Stimulated activated CD4-positive, alpha-beta T cell treated with anti-CD3 and anti-CD28 coated beads, TNF-alpha, amount 100 ng/mL, for 24 hours (primary cell): ENCODE measurements around the gene LIPT1.
A peak's percentile ranks its signal among the peaks of the same experiment; 100 is the strongest.
"Not testable (repeated sequence)": the region's sequence is repeated elsewhere in the genome, so short reads cannot be mapped to it uniquely, and the experiment has no call there.

Experiments
- DNase-seq, 3 experiments: peaks; one replicate each; pipeline ENCODE4 v3.0.0-alpha.2; 2020; ENCODE audit warnings: low read depth in 3 of 3

LIPT1 gene

GRCh38 chr2:99171377-99172140, 16.8 kb downstream of the LIPT1 start:
- no peak for DNase-seq

DNA sequence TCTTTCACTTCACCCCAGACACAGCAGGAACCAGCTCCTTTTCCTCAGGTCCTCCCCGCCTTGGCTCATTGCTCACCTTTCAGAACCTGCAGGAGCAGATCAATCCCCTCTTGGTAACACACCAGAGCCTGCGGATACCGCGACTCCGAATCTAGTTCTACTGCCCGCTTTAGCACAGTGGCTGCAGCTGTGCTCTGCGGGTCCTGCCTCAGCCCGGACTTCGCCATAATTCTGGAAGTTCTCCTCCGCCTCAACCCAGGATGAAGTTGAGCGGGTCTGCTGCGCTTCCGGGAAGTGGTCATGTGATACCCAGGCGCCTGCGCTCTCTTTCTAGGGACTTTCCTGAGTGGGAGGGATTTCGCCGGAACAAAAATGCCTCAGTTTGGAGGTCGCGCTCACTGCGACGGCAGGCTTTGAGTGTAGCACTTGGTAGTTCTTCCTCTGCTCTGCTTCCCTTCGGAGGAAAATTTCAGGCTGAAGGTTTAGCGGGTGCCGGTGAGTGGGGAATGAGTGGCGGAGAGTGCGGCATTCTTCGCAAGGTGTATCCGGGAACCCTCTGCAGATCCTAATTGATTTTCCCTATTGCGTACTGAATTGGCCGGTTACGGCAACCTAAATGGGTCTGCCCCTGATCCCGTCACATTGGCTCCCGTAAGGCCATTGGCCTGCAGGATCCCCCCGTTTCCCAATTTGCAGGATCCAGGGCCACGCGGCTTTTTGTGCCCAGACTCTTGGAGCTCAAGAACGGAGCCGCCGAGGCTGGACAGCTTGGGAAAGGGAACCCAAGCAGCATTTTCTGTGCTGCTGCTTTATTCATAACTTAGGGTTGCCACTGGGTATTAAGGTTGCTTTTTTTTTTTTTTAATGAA, 26.2 kb downstream of the LIPT1 start, which contains the start of the genes MITD1 and MRPL30:
Gene MITD1, minus strand, starts transcription at position 304 of the 869 bp plus-strand sequence. Its CDS starts 77 bp downstream, at position 227.
Gene MRPL30, plus strand, starts transcription at position 430 of the 869 bp plus-strand sequence. CDS start 5,020 bp downstream, outside the sequence.
- DNase-seq, result peak; percentile 77 to 84 (median 82)

DNA sequence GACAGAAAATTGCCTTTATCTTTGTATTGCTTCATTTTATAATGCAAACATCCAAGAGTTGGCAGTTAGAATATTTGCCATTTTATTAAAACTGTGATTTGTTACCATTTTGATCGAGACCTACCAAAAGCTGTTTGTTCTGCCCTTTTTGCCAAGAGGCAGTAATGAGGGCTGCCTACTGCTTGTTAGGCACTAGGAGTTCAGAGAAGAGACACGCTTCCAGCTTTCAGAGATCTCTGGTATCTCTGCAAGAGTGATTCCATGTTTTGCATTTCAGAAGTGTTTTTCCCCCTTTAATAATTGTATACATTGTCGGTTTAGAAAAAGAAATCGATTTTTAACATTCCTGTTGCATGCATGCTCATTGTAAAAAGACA, 26.8 kb downstream of the LIPT1 start:
- no peak for DNase-seq

- no peak for DNase-seq
Measured at GRCh38 chr2:99183025-99183424, 28.3 kb downstream of the LIPT1 start.

GRCh38 chr2:99184811-99185210, 30.0 kb downstream of the LIPT1 start:
- no peak for DNase-seq

DNA sequence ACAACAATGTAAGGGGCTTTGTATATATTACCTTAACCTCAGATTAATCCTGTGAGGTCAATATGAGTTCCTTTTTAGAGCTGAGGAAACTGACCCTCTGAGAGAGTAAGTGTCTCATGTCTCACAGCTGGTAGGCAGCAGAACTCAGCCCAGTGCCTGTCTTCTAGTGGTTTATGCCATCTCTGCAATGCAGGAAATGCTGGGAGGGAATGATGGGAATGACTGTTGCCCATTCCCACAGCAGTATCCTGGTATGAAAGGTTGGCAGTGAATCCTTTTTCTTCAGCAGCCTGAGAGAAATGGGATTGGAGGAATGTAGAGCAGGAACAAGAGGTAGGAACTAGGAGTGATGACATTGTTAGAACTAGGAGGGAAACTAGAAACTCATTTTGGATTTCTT, 32.2 kb downstream of the LIPT1 start:
- no peak for DNase-seq

- no peak for DNase-seq
Measured at GRCh38 chr2:99188357-99188756, 33.6 kb downstream of the LIPT1 start.

- no peak for DNase-seq
Measured at GRCh38 chr2:99190548-99190947, 35.8 kb downstream of the LIPT1 start.

GRCh38 chr2:99192364-99192763, 37.6 kb downstream of the LIPT1 start:
- DNase-seq, result not testable (repeated sequence)

- no peak for DNase-seq
Measured at GRCh38 chr2:99198103-99198841, 43.5 kb downstream of the LIPT1 start.

DNA sequence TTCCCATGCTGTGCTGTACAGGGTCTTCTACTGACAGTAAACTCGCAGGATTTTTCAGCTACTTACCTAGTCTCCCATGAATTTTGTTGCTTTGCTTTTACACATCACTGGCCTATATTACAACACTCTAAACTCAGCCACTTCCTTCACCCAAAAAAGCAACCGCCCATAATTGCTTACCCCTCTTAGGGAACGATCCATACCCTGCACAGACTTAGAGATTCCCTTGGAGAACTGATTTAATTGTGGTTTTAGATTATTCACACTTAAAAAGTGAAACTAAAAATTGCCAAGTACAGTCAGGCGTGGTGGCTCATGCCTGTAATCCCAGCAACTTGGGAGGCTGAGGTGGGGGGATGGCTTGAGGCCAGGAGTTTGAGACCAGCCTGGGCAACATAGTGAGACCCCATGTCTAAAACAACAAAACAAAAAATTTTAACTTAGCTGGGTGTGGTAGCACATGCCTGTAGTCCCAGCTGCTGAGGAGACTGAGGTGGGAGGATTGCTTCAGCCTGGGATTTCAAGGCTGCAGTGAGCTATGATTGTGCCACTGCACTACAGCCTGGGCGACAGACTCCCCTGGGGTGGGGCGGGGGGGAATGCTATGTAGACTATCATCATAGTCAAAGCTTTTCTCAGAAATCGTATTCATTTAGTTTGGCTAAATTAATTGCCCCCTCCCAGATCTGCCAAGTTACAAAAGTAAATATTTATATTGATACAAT, 45.5 kb downstream of the LIPT1 start:
- no peak for DNase-seq

GRCh38 chr2:99201959-99202678, 47.4 kb downstream of the LIPT1 start:
- DNase-seq, result no peak

GRCh38 chr2:99205491-99205890, 50.7 kb downstream of the LIPT1 start:
- DNase-seq, result no peak
